ENCODE results near the gene KCTD6.
"Not testable (repeated sequence)": the region's sequence is repeated elsewhere in the genome, so short reads cannot be mapped to it uniquely, and the experiment has no call there.

Gene KCTD6

GRCh38 chr3:58524326-58524888, 32.5 kb downstream of the KCTD6 start:
- DNase-seq (ENCODE audit: low read depth) = no peak

GRCh38 chr3:58526515-58526957, 34.6 kb downstream of the KCTD6 start:
- peak; percentile 75 for DNase-seq (ENCODE audit: low read depth)

DNA sequence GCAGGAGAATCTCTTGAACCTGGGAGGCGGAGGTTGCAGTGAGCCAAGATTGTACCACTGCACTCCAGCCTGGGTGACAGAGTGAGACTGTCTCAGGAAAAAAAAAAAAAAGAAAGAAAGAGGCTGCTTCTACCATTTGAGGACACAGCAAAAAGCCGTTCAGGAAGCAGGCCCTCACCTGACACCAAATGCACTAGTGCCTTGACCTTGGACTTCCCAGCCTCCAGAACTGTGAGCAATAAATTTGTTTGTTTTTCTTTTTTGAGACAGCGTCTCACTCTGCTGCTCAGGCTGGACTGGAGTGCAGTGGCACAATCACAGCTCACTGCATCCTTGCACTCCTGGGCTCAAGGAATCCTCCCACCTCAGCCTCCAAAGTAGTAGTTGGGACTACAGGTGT, 35.5 kb downstream of the KCTD6 start:
- DNase-seq (ENCODE audit: low read depth) = not testable (repeated sequence)

DNA sequence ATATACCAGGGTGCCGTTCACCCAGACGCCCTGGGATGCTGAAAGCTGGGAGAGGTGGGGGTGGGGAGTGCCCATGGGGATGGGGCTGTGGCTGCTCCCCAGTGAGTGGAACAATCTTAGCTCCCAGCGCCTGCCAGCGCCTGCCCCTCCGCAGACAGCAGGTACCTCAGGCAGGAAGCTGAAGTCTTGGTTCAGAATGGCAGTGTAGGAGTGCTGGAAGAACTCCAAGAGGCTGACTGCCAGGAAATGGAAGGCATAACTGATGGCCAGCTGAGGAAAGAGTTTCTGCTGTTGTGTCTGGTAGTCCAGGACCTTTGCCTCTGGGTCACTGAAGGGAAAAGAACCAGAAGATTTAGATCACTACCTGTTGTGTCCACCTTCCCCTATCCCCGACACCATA, 36.7 kb downstream of the KCTD6 start:
- DNase-seq (ENCODE audit: low read depth) = no peak

DNA sequence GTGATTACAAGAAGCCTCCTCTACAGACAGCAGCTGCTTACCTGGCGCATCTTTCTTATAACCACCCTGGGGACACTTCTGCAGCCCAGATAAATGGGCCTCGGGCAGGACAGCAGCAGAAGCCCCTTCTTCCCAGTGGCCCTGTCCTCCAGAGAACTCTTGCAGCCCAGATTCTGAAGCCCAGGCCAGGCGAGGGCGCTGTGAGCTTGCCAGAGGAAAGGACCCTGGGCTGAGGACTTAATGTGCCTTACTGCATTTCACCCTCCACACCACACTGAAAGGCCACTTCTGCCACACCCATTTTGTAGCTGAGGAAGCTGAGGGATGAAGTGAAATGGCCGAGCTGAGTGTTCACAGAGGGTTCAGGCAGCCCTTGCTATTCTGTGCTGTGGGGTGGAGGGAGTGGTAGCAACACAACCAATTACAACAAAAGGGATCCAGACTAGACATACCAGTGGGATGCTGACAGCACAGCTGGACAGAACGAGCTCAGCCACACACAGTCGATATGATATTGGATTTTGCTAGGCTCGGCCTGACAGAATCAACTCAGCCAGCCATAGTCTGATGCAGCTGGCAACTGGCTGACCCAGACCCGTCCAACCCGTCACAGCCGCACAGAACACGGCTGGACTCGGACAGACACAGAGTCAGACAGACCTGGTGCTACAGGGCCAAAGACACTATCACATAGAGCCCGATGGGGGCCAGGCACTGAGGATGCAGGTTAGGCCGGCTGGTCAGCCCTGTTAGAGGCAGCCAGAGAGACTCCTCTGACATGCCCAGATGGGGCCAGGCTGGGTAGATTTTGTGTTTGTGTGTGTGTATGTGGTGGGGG, 37.8 kb downstream of the KCTD6 start:
- no peak for DNase-seq (ENCODE audit: low read depth)

- DNase-seq (ENCODE audit: low read depth) = no peak
Measured at GRCh38 chr3:58530354-58530865, 38.5 kb downstream of the KCTD6 start.

- DNase-seq (ENCODE audit: low read depth) = no peak
Measured at GRCh38 chr3:58531555-58531954, 39.7 kb downstream of the KCTD6 start.

DNA sequence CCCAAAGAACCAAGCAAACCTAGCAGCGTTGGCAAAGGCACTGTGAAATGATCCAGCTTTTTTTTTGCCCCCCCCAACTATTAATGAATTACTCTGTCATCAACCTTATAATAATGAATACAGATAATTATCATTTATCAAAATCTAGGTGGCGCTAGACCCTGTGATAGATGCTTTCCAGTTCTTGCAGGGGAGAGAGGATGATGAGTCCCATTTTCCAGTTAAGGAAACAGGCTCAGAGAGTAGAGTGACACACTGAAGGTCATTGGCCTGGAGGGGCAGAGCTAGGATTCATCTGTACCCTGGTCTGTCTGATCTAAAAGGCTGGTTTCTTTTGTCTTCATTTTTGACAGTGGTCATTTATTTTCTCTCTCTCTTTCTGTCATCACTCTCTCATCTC, 40.1 kb downstream of the KCTD6 start:
- no peak for DNase-seq (ENCODE audit: low read depth)

DNA sequence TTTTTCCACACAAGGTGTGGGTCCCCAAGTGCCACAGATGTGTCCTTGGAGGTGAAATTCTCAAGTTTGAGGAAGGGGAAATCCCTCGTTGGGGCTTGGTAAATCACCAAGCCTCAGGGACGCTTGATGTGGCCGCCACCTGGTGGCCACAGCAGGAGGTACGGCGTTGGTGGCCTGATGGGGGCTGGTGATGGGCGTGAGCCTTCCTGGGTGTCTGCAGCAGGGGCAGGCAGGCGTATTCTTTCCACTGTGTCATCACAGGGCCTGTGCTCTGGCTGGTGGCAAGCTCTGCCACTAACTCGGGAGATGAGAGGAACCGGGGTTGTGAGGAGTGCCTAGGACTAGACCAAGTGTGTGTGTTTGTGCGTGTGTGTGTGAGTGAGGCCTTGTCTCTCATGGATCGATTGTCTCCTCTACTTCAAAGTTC, 40.9 kb downstream of the KCTD6 start:
- peak; percentile 49 for DNase-seq (ENCODE audit: low read depth)

- DNase-seq (ENCODE audit: low read depth) = no peak
Measured at GRCh38 chr3:58534592-58535494, 42.9 kb downstream of the KCTD6 start.

DNA sequence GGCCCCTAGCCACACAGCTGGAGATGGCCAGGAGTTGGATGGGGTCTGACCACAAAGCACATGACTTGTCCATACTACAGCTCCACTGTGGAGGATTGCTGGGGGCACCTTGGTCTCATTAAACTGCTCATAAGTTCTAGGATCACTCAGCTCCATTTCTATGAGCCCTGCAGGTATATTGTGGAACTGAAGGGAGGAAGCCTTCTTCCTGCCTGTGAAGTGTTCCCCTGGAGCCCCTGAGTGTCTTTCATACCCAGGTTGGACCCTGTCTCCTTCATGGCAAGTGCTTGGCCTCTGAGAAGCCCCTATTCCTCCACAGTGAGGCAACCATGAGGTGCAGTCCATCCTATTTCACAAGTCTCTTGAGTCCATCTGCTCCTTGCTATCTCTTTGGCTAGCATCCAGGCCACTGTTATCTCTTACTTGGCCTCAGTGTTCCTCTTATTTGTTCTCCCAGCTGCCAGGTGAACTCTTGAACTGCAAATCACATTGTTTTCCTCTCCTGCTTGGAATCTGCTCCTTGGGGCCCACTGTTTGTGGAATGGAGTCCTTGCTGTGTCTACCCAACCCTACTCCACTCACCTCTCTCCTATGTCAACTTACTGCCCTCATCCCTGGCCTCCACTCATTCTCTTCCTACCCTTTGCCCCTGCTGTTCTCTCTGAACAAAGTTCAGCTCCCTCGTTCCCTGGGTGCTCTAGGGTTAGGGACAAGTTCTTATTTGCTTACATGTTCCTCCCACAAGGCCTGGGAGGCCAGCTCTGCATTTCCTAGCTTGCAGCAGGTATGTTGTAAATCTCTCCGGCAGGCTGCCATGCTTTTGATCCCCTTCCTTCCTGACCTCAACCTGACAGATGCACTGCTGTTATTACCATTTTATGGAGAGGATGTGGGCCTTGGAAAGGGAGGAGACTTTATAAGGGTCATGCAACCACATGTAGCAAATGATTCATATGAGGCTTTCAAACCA, 43.9 kb downstream of the KCTD6 start:
- DNase-seq (ENCODE audit: low read depth) = no peak

DNA sequence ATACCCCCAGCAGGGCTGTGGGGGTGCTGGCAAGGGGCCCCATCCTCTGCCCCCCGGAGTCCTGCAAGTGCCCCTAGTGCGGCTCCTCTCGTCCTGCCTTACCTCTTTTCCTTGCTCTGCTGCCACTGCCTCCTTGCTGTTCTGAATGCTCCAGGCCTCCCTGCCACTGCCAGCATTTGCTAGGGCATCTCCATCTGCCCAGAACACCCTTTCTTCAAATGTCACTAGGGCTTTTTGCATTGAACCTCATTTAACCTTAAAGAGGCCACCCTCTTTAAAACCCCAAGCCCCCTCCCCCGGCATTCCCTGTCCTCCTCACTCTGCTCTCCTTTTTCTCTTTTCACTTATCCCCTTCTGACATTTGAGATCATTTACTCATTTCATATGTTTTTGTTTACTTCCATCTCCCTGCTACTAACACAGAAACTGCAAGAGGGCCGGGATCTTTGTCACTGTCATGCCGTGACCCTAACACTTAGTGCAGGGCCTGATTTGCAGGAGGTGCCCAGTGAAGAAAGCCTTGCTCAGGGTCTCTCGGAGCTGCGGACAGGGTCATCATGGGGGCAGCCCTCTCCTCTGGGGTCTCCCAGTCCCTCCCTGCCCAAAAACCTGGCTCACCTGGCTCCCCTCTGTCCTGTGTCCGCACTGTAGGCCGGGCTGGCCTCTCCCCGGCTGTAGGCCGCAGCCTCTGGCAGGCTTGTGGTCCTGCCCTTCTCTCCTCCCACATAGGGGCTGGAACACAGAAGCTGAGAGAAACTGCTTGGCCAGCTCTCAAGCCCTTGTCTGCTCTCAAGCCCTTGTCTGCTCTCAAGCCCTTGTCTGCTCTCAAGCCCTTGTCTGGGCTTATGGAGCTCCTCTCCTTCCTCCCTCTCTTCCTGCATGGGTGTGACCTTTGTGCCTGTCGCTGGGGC, 44.9 kb downstream of the KCTD6 start, which contains the start of gene ACOX2:
ACOX2 (minus strand) TSS at position 690 of the 911 bp plus-strand sequence. CDS start 2,084 bp downstream, outside the sequence.
- DNase-seq (ENCODE audit: low read depth) = no peak

DNA sequence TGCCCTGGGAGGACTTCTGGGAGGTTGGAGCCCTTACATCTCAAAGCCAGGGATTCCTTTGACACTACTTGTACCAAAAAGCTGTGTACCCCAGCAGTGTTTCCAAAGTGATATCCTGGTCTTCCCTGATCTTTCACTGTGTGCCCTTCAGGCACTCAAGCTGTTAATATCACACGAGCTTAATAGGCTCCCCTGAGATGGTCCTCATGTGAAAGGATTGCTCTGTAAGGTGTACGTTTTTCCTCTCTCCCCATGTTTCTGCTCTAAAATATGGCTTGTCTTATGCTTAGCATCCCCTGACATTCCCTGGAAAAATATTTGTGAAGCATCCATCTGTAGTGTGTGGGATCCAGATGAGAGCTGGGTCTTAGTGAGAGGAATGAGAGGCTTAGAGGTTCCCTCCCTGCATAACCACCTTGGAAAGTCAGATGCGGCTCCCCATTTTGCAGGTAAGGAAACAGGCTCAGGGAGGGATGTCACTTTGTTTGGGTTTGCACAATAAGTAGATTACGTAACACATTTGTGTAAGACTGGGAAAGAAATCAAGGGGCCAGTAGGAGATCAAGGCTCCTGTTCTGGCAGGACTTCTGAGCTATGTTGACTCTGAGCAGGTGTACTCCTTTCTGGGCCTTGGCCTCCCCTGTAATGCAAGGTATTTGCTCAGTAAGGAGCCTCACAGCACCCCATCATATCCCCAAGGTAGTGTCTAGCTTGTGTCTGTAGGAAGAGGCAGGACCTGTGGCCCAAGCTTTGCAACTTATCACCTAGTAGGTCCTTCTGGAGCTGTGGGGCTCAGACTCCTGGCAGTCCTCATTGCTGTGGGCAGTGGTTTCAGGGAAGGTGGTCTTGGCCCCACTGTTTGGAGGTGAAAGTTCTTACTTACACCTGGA, 45.8 kb downstream of the KCTD6 start:
- no peak for DNase-seq (ENCODE audit: low read depth)

DNA sequence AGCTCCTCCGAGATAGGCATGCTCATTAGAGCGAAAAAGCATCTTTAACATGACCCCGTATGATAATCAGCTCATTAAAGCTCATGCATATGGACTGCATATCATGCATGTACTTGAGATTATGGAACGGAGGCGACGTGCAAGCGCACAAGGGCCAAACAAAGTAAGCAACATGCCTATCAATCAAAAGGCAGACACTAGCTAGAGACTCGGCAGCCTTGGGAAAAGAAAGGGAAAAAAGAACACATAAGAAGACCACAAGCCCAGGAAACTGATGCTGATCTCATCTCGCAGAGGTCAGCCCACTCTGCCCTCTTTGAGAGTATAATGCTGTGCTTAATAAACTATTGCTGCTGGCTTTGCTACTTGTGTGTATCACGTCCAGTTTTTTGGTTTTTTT, 47.7 kb downstream of the KCTD6 start:
- no peak for DNase-seq (ENCODE audit: low read depth)

- no peak for DNase-seq (ENCODE audit: low read depth)
Measured at GRCh38 chr3:58540176-58540858, 48.4 kb downstream of the KCTD6 start.

GRCh38 chr3:58544541-58544940, 52.6 kb downstream of the KCTD6 start:
- no peak for DNase-seq (ENCODE audit: low read depth)

DNA sequence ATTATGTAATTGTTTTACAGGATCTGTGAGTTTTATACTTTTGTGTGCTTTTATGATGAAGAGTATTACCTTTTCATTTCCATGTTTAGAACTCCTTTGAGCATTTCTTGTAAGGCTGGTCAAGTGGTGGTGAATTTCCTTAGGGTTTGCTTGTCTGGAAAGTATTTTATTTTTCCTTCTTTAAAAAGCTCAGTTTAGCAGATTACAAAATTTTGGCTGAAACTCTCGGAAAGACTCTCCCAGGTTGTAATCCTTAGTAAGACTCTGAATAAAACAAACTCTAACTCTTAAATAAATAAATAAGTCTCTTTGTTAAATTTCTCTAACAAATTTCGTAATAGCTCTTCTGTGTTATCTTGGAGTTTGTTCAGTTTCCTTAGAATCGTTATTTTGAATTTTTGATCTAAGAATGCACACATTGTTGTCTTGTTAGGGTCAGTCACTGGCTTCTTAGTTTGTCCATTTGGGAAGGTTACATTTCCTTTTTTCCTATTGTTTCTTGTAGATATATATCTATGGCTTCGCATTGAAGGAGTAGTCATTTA, 59.8 kb downstream of the KCTD6 start:
- no peak for DNase-seq (ENCODE audit: low read depth)

Data from HS-5 (cell line).